GM12878 (cell line): ENCODE results near the gene LAD1. TPM values are rescaled to one million over a fixed set of nuclear protein-coding genes. Genes with fewer than 3 reads are reported as not detected.

ENCODE experiments used
- ATAC-seq: fragments of 200-7000 bp; cut with Tn5 transposase; 3 replicates; pipeline ENCODE4 v1.9.1; 2020; ENCODE audit warnings: mild to moderate bottlenecking, moderate library complexity
- BruUV-seq: library from RNA; stranded (reverse); fragments of 400-500 nt; replicated peaks from 2 replicates; lab custom pipeline; 2021; lab: Mats Ljungman, UMichigan
- CTCF ChIA-PET: fragments of 300-600 bp; sonication (Branson Sonifier 250); formaldehyde crosslinking; extraction: SDS; loops from one replicate; lab custom pipeline; 2021; ENCODE audit warnings: inconsistent platforms; lab: Yijun Ruan, JAX
- POLR2A ChIA-PET: fragments of 350-600 bp; formaldehyde crosslinking; extraction: SDS; loops from one replicate; lab custom pipeline; 2021; ENCODE audit warnings: inconsistent platforms; lab: Charles Lee
- RAD21 ChIA-PET: fragments of 300-600 bp; sonication (Branson Sonifier 250); formaldehyde crosslinking; loops from one replicate; lab custom pipeline; 2023; ENCODE audit warnings: antibody characterized with exemption; ENCODE audit not compliant: unreplicated experiment; lab: Charles Lee
- SMC1A ChIA-PET: fragments of 300-600 bp; sonication (Branson Sonifier 250); formaldehyde crosslinking; loops from one replicate; lab custom pipeline; 2023; ENCODE audit not compliant: unreplicated experiment, uncharacterized antibody; lab: Charles Lee
- DNase-seq: peaks from one replicate; pipeline ENCODE4 v3.0.0-alpha.2; 2011; ENCODE audit warnings: low read depth, low spot score
- FAIRE-seq: peaks from 3 replicates; lab custom pipeline; 2011; peaks lifted over from hg19 to GRCh38; lab: Jason Lieb, UNC
- H2AFZ ChIP-seq: 2 replicates; pipeline ENCODE4 v1.6.0; 2011; ENCODE audit warnings: low read depth, low read length, control low read depth; ENCODE audit not compliant: control insufficient read depth
- H3K27ac ChIP-seq: 2 replicates; pipeline ENCODE4 v1.5.1; 2011; ENCODE audit warnings: control low read depth; ENCODE audit not compliant: control insufficient read depth, insufficient read depth
- H3K27me3 ChIP-seq, 2 experiments: replicated peaks in 1 of 2; 2 replicates each; pipeline versions ENCODE4 v1.6.0 to v1.6.1; 2011; ENCODE audit warnings: low read length in 1 of 2; ENCODE audit not compliant: control insufficient read depth in 2 of 2, insufficient read depth in 2 of 2
- H3K36me3 ChIP-seq, 2 experiments: 2 replicates each; pipeline ENCODE4 v1.5.1; 2011; ENCODE audit warnings: low read length in 1 of 2; ENCODE audit not compliant: control insufficient read depth in 2 of 2, insufficient read depth in 2 of 2
- H3K4me1 ChIP-seq: 2 replicates; pipeline ENCODE4 v1.6.1; 2011; ENCODE audit warnings: mild to moderate bottlenecking, low read length, moderate library complexity, mixed read lengths; ENCODE audit not compliant: control insufficient read depth, insufficient read depth
- H3K4me2 ChIP-seq: 2 replicates; pipeline ENCODE4 v1.6.0; 2011; ENCODE audit warnings: control low read depth; ENCODE audit not compliant: control insufficient read depth, insufficient read depth
- H3K4me3 ChIP-seq: fragments of 200-600 bp; sonication (generic); 2 replicates; pipeline ENCODE4 v1.5.1; 2016
- H3K79me2 ChIP-seq: 2 replicates; pipeline ENCODE4 v1.6.0; 2011; ENCODE audit warnings: low read length; ENCODE audit not compliant: control insufficient read depth, insufficient read depth
- H3K9ac ChIP-seq: 2 replicates; pipeline ENCODE4 v1.8.0; 2011; ENCODE audit warnings: low read length, control low read depth, mixed read lengths; ENCODE audit not compliant: control insufficient read depth, insufficient read depth
- H3K9me3 ChIP-seq: replicated peaks from 3 replicates; pipeline ENCODE4 v1.5.1; 2011; ENCODE audit warnings: mild to moderate bottlenecking, low read length; ENCODE audit not compliant: control insufficient read depth, insufficient read depth
- H4K20me1 ChIP-seq: 2 replicates; pipeline ENCODE4 v1.6.0; 2011; ENCODE audit not compliant: control insufficient read depth, insufficient read depth
- ASH2L ChIP-seq: fragments of 300-600, 200-600 bp; sonication (generic); IDR thresholded peaks from 2 replicates; pipeline ENCODE4 v1.6.1; 2017; ENCODE audit warnings: low read depth, mild to moderate bottlenecking, borderline replicate concordance
- BCL11A ChIP-seq: IDR thresholded peaks from 2 replicates; pipeline ENCODE4 v1.6.1; 2011; ENCODE audit warnings: low read depth, low read length
- BHLHE40 ChIP-seq, 2 experiments: fragments of 450-650 bp in 1 of 2; IDR thresholded peaks; 2 replicates each; pipeline ENCODE4 v1.6.1; 2011 to 2017; ENCODE audit warnings: low read depth in 2 of 2, borderline replicate concordance in 1 of 2, improper control_type of control experiment in 1 of 2, low read length in 1 of 2, mild to moderate bottlenecking in 1 of 2
- GABPA ChIP-seq: IDR thresholded peaks from 2 replicates; pipeline ENCODE4 v1.6.1; 2014; ENCODE audit warnings: antibody characterized with exemption, low read depth, mild to moderate bottlenecking, inconsistent platforms
- TARDBP ChIP-seq: IDR thresholded peaks from 2 replicates; pipeline ENCODE4 v1.6.1; 2016; ENCODE audit warnings: borderline replicate concordance
- ZNF207 ChIP-seq: fragments of 450-650 bp; IDR thresholded peaks from 2 replicates; pipeline ENCODE4 v1.6.1; 2014; ENCODE audit warnings: antibody characterized with exemption, mild to moderate bottlenecking, borderline replicate concordance
- WGBS: methylation state at CpG from one replicate; pipeline ENCODE4 v1.1.6; 2016; ENCODE audit warnings: low lambda C conversion rate; ENCODE audit not compliant: insufficient replicate concordance, insufficient coverage; ENCODE audit errors: missing lambda C conversion rate; 5-methylcytosine and 5-hydroxymethylcytosine counted together
- in situ Hi-C: fragments of 300-500 bp; cut with MboI; formaldehyde crosslinking; loops from 9 replicates; pipeline ENCODE4 v1.14.3; 2018; ENCODE audit warnings: mixed read lengths
- intact Hi-C: fragments of 100-400 bp; cut with micrococcal nuclease; formaldehyde crosslinking; loops from one replicate; pipeline ENCODE4 v1.14.2; 2022; ENCODE audit not compliant: unreplicated experiment
- polyA plus RNA-seq, 11 experiments: library from polyadenylated mRNA; depleted of rRNA in 4 of 11; unstranded in 6 of 11; stranded (reverse) in 5 of 11; fragments of >200 nt; fragmentation: Nextera tagmentation in 4 of 11; fragmentation: Illumina TruSeq in 1 of 11; extraction: Ambion mirVana in 4 of 11; extraction: Trizol in 1 of 11; gene quantifications; 1 replicate in 1 of 11; 2 replicates in 10 of 11; pipeline versions ENCODE4 v1.2.1 to v1.2.3, GENCODE V29; 2011 to 2016; ENCODE audit warnings: inconsistent platforms in 2 of 11, missing spikeins in 2 of 11, low read depth in 1 of 11
- total RNA-seq, 4 experiments: library from RNA; depleted of rRNA in 3 of 4; stranded (reverse); fragments of >200 nt in 3 of 4; fragmentation: Illumina TruSeq in 1 of 4; extraction: Trizol in 1 of 4; gene quantifications; 2 replicates each; pipeline versions ENCODE4 v1.2.1 to v1.2.3, GENCODE V29; 2013 to 2021
- TF ChIP-seq, protein P1 (sequence below), 3 experiments: IDR thresholded peaks in 2 of 3; conservative IDR thresholded peaks in 1 of 3; 2 replicates each; pipeline ENCODE4 v1.5.1; 2011; ENCODE audit warnings: low read depth in 3 of 3, low read length in 3 of 3, mild to moderate bottlenecking in 3 of 3, control low read depth in 2 of 3, moderate library complexity in 2 of 3, inconsistent platforms in 1 of 3, mixed read lengths in 1 of 3; ENCODE audit not compliant: control insufficient read depth in 2 of 3, insufficient read depth in 1 of 3; ENCODE audit errors: extremely low read depth in 1 of 3
- TF ChIP-seq, protein P2 (sequence below): IDR thresholded peaks from 2 replicates; pipeline ENCODE4 v1.6.1; 2011; ENCODE audit warnings: mild to moderate bottlenecking, low read depth, low read length, moderate library complexity; ENCODE audit not compliant: insufficient replicate concordance

The LAD1 gene
- total and polyA plus RNA-seq, 10 of the 15 experiments (the other 5 are each of a cell fraction or from before 2014, with no cell fraction given) = 0.05 to 0.48 (median 0.32) TPM; not detected in 3

DNA sequence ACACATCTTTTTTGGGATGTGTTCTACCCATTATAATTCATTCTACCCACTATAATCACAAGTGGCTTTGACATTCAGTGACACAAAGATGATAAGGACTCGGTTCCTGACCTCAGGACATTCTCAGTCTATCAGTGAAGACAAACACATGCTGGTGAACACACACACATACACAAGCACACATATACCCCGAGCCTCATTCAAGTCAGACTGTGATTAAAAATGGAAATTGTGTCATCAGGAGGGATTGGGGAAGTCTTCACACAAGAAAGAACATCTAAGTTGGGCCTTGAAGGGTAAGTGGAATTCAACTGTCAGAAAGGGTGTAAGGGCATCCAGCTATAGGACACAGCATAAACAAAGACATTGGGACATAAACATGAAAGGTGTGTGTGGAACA, 2.6 kb upstream of the LAD1 start:
- WGBS = 0% methylated on average over 2 of the region's 2 CpGs
- H3K9me3 ChIP-seq = no peaks in the 10 kb centered on the region
- CTCF ChIA-PET = interaction anchor here (0.6 to 14.4 kb wide), 2 partner anchors 13 to 30 kb away, joined by 3 to 623 read pairs; no protein-coding TSS in a partner anchor
- no peak overlapping the region for H3K27ac ChIP-seq
- POLR2A ChIA-PET = interaction anchor here (11.9 kb wide), 1 partner anchor 13 kb away, joined by 228 read pairs; no protein-coding TSS in a partner anchor
- no peak for FAIRE-seq
- no peaks in the 10 kb centered on the region for H3K36me3 ChIP-seq
- SMC1A ChIA-PET = interaction anchor here (12.3 kb wide), 1 partner anchor 13 kb away, joined by 374 read pairs; no protein-coding TSS in a partner anchor
- intact Hi-C loops = no loop called here
- H4K20me1 ChIP-seq = no peaks in the 10 kb centered on the region
- H2AFZ ChIP-seq = no peak overlapping the region
- no peak for ATAC-seq
- no TSS peak for BruUV-seq
- H3K27me3 ChIP-seq = no peaks in the 10 kb centered on the region
- no peaks in the 10 kb centered on the region for H3K79me2 ChIP-seq
- DNase-seq = no peak
- H3K4me2 ChIP-seq = no peak overlapping the region
- RAD21 ChIA-PET = interaction anchor here (12.1 kb wide), 1 partner anchor 14 kb away, joined by 340 read pairs; no protein-coding TSS in a partner anchor
- H3K9ac ChIP-seq = no peak overlapping the region
- H3K4me1 ChIP-seq = peaks cover 23% of the 10 kb centered on the region
- in situ Hi-C loops = no loop called here
- TF ChIP-seq, protein P1, sequence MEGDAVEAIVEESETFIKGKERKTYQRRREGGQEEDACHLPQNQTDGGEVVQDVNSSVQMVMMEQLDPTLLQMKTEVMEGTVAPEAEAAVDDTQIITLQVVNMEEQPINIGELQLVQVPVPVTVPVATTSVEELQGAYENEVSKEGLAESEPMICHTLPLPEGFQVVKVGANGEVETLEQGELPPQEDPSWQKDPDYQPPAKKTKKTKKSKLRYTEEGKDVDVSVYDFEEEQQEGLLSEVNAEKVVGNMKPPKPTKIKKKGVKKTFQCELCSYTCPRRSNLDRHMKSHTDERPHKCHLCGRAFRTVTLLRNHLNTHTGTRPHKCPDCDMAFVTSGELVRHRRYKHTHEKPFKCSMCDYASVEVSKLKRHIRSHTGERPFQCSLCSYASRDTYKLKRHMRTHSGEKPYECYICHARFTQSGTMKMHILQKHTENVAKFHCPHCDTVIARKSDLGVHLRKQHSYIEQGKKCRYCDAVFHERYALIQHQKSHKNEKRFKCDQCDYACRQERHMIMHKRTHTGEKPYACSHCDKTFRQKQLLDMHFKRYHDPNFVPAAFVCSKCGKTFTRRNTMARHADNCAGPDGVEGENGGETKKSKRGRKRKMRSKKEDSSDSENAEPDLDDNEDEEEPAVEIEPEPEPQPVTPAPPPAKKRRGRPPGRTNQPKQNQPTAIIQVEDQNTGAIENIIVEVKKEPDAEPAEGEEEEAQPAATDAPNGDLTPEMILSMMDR (IDR thresholded peaks at IDR 0.05 in 2 of 3, conservative IDR thresholded peaks at IDR 0.05 in 1 of 3; ENCODE audit: control insufficient read depth in 2 of 3, extremely low read depth in 1 of 3, insufficient read depth in 1 of 3, low read depth in 3 of 3, low read length in 3 of 3) = no peak
- TF ChIP-seq TARDBP (no peak), BCL11A (no peak), GABPA (no peak), ZNF207 (no peak), ASH2L (no peak), BHLHE40 (IDR thresholded peaks at IDR 0.05; ENCODE audit: borderline replicate concordance in 1 of 2, low read depth in 2 of 2, low read length in 1 of 2) (no peak)
- TF ChIP-seq, protein P2, sequence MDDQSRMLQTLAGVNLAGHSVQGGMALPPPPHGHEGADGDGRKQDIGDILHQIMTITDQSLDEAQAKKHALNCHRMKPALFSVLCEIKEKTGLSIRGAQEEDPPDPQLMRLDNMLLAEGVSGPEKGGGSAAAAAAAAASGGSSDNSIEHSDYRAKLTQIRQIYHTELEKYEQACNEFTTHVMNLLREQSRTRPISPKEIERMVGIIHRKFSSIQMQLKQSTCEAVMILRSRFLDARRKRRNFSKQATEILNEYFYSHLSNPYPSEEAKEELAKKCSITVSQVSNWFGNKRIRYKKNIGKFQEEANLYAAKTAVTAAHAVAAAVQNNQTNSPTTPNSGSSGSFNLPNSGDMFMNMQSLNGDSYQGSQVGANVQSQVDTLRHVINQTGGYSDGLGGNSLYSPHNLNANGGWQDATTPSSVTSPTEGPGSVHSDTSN = no peak
- H3K4me3 ChIP-seq = no peak overlapping the region
